HepG2 (cell line): ENCODE results near the gene ZSCAN2. TPM values are rescaled to one million over a fixed set of nuclear protein-coding genes. Genes with fewer than 3 reads are reported as not detected.

Experiments used
- DMAP1 ChIP-seq: IDR thresholded peaks from 2 replicates; pipeline ENCODE4 v1.6.1; 2016
- GATAD1 ChIP-seq: IDR thresholded peaks from 2 replicates; pipeline ENCODE4 v1.6.1; 2016; ENCODE audit warnings: missing genetic modification reagents, missing compliant biosample characterization
- KLF6 ChIP-seq: IDR thresholded peaks from 2 replicates; pipeline ENCODE4 v1.8.0; 2016; ENCODE audit warnings: missing biosample characterization, missing genetic modification reagents
- KMT2A ChIP-seq: sonication (generic); formaldehyde crosslinking; IDR thresholded peaks from 2 replicates; pipeline ENCODE4 v1.4.0; 2020; ENCODE audit warnings: missing genetic modification reagents
- RBM39 ChIP-seq: fragments of 200-400 bp; formaldehyde crosslinking; IDR thresholded peaks from one replicate; pipeline ENCODE4 v1.6.1; 2018; ENCODE audit warnings: antibody characterized with exemption, mild to moderate bottlenecking, low read depth, low read length; ENCODE audit not compliant: poor library complexity, severe bottlenecking
- RXRA ChIP-seq: sonication (generic); formaldehyde crosslinking; IDR thresholded peaks from 2 replicates; pipeline ENCODE4 v1.5.1; 2020; ENCODE audit warnings: missing genetic modification reagents
- SRSF4 ChIP-seq: fragments of 200-400 bp; formaldehyde crosslinking; IDR thresholded peaks from one replicate; pipeline ENCODE4 v1.6.1; 2018; ENCODE audit warnings: mild to moderate bottlenecking, low read depth, low read length, moderate library complexity; ENCODE audit not compliant: poor library complexity, severe bottlenecking
- ZEB1 ChIP-seq: IDR thresholded peaks from 2 replicates; pipeline ENCODE4 v1.6.1; 2012; ENCODE audit warnings: mild to moderate bottlenecking, low read depth, inconsistent platforms; ENCODE audit not compliant: insufficient replicate concordance
- ZNF274 ChIP-seq: sonication (generic); formaldehyde crosslinking; IDR thresholded peaks from 2 replicates; pipeline ENCODE4 v1.5.1; 2020; ENCODE audit warnings: mild to moderate bottlenecking, missing genetic modification reagents
- ZNF512 ChIP-seq: sonication (generic); formaldehyde crosslinking; IDR thresholded peaks from 2 replicates; pipeline ENCODE4 v1.4.0; 2020; ENCODE audit warnings: mild to moderate bottlenecking, missing genetic modification reagents
- ZNF577 ChIP-seq: sonication (generic); formaldehyde crosslinking; IDR thresholded peaks from 2 replicates; pipeline ENCODE4 v1.4.0; 2020; ENCODE audit warnings: mild to moderate bottlenecking, low read depth, missing genetic modification reagents, borderline replicate concordance
- ZNF614 ChIP-seq: IDR thresholded peaks from 2 replicates; pipeline ENCODE4 v1.6.1; 2018; ENCODE audit warnings: missing biosample characterization, missing genetic modification reagents, inconsistent platforms, borderline replicate concordance
- polyA plus RNA-seq, 8 experiments: library from polyadenylated mRNA; depleted of rRNA in 3 of 8; stranded (reverse) in 7 of 8; unstranded in 1 of 8; fragments of >200 nt; fragmentation: Illumina TruSeq in 4 of 8; extraction: Trizol in 4 of 8; gene quantifications; 2 replicates each; pipeline versions ENCODE4 v1.2.1 to v1.2.3, GENCODE V29; 2011 to 2016; ENCODE audit warnings: low read depth in 4 of 8, missing spikeins in 1 of 8, mixed read lengths in 1 of 8; ENCODE audit not compliant: insufficient read depth in 1 of 8
- total RNA-seq, 5 experiments: library from RNA; depleted of rRNA; stranded (reverse); fragments of >200 nt; fragmentation: Illumina TruSeq; extraction: Trizol; gene quantifications; 2 replicates each; pipeline ENCODE4 v1.2.3, GENCODE V29; 2016; ENCODE audit warnings: low read depth in 1 of 5
- TF ChIP-seq, protein P1 (sequence below): sonication (generic); formaldehyde crosslinking; IDR thresholded peaks from 2 replicates; pipeline ENCODE4 v1.4.0; 2020; ENCODE audit warnings: mild to moderate bottlenecking, missing genetic modification reagents, borderline replicate concordance
- TF ChIP-seq, protein P2 (sequence below): sonication (generic); formaldehyde crosslinking; IDR thresholded peaks from 2 replicates; pipeline ENCODE4 v1.5.0; 2020; ENCODE audit warnings: mild to moderate bottlenecking, missing genetic modification reagents
- TF ChIP-seq, protein P3 (sequence below): sonication (generic); formaldehyde crosslinking; IDR thresholded peaks from 2 replicates; pipeline ENCODE4; 2020; ENCODE audit warnings: missing genetic modification reagents, mild to moderate bottlenecking, borderline replicate concordance

The ZSCAN2 gene
- total and polyA plus RNA-seq, 2 of the 13 experiments (the other 11 are each of a cell fraction or from before 2014, with no cell fraction given), result 11.4 to 21.5 TPM

- TF ChIP-seq RXRA (0 out of 2 replicates have a peak, but pooled peaks have one; percentile 42), KMT2A (CRISPR knock-in tag) (peak; percentile 76; the same call in 1 of the 2 replicates), ZNF274 (CRISPR knock-in tag) (no peak), SRSF4 (no peak), KLF6 (CRISPR knock-in tag) (no peak; the same call in 1 of the 2 replicates), GATAD1 (CRISPR knock-in tag) (peak; percentile 36; the same call in 1 of the 2 replicates), ZNF512 (CRISPR knock-in tag) (no peak), ZEB1 (no peak), ZNF577 (CRISPR knock-in tag) (no peak), DMAP1 (CRISPR knock-in tag) (0 out of 2 replicates have a peak, but pooled peaks have one; percentile 36), RBM39 (no peak), ZNF614 (peak; percentile 37; the same call in 1 of the 2 replicates)
- TF ChIP-seq, protein P1, sequence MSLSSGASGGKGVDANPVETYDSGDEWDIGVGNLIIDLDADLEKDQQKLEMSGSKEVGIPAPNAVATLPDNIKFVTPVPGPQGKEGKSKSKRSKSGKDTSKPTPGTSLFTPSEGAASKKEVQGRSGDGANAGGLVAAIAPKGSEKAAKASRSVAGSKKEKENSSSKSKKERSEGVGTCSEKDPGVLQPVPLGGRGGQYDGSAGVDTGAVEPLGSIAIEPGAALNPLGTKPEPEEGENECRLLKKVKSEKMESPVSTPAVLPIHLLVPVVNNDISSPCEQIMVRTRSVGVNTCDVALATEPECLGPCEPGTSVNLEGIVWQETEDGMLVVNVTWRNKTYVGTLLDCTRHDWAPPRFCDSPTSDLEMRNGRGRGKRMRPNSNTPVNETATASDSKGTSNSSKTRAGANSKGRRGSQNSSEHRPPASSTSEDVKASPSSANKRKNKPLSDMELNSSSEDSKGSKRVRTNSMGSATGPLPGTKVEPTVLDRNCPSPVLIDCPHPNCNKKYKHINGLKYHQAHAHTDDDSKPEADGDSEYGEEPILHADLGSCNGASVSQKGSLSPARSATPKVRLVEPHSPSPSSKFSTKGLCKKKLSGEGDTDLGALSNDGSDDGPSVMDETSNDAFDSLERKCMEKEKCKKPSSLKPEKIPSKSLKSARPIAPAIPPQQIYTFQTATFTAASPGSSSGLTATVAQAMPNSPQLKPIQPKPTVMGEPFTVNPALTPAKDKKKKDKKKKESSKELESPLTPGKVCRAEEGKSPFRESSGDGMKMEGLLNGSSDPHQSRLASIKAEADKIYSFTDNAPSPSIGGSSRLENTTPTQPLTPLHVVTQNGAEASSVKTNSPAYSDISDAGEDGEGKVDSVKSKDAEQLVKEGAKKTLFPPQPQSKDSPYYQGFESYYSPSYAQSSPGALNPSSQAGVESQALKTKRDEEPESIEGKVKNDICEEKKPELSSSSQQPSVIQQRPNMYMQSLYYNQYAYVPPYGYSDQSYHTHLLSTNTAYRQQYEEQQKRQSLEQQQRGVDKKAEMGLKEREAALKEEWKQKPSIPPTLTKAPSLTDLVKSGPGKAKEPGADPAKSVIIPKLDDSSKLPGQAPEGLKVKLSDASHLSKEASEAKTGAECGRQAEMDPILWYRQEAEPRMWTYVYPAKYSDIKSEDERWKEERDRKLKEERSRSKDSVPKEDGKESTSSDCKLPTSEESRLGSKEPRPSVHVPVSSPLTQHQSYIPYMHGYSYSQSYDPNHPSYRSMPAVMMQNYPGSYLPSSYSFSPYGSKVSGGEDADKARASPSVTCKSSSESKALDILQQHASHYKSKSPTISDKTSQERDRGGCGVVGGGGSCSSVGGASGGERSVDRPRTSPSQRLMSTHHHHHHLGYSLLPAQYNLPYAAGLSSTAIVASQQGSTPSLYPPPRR, result 0 out of 2 replicates have a peak, but pooled peaks have one; percentile 40
- TF ChIP-seq, protein P2, sequence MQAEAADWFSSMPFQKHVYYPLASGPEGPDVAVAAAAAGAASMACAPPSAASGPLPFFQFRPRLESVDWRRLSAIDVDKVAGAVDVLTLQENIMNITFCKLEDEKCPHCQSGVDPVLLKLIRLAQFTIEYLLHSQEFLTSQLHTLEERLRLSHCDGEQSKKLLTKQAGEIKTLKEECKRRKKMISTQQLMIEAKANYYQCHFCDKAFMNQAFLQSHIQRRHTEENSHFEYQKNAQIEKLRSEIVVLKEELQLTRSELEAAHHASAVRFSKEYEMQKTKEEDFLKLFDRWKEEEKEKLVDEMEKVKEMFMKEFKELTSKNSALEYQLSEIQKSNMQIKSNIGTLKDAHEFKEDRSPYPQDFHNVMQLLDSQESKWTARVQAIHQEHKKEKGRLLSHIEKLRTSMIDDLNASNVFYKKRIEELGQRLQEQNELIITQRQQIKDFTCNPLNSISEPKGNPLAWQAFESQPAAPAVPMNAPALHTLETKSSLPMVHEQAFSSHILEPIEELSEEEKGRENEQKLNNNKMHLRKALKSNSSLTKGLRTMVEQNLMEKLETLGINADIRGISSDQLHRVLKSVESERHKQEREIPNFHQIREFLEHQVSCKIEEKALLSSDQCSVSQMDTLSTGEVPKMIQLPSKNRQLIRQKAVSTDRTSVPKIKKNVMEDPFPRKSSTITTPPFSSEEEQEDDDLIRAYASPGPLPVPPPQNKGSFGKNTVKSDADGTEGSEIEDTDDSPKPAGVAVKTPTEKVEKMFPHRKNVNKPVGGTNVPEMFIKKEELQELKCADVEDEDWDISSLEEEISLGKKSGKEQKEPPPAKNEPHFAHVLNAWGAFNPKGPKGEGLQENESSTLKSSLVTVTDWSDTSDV (CRISPR knock-in tag), result no peak; the same call in 1 of the 2 replicates
- TF ChIP-seq, protein P3, sequence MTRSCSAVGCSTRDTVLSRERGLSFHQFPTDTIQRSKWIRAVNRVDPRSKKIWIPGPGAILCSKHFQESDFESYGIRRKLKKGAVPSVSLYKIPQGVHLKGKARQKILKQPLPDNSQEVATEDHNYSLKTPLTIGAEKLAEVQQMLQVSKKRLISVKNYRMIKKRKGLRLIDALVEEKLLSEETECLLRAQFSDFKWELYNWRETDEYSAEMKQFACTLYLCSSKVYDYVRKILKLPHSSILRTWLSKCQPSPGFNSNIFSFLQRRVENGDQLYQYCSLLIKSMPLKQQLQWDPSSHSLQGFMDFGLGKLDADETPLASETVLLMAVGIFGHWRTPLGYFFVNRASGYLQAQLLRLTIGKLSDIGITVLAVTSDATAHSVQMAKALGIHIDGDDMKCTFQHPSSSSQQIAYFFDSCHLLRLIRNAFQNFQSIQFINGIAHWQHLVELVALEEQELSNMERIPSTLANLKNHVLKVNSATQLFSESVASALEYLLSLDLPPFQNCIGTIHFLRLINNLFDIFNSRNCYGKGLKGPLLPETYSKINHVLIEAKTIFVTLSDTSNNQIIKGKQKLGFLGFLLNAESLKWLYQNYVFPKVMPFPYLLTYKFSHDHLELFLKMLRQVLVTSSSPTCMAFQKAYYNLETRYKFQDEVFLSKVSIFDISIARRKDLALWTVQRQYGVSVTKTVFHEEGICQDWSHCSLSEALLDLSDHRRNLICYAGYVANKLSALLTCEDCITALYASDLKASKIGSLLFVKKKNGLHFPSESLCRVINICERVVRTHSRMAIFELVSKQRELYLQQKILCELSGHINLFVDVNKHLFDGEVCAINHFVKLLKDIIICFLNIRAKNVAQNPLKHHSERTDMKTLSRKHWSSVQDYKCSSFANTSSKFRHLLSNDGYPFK (CRISPR knock-in tag), result peak; percentile 26; the same call in 1 of the 2 replicates
Measured at GRCh38 chr15:84600687-84601554, at the start of gene ZSCAN2 (continued).
